Dermis microvascular lymphatic vessel endothelial cell (primary cell): Measurements from ENCODE around the gene CAPN8. TPM values are rescaled to one million over a fixed set of nuclear protein-coding genes. Genes with fewer than 3 reads are reported as not detected.

Experiments
- total RNA-seq: library from RNA; depleted of rRNA; stranded (reverse); fragments of >200 nt; gene quantifications from 2 replicates; pipeline ENCODE4 v1.2.1, GENCODE V29; 2014

CAPN8 gene
- total RNA-seq, 1 donor from 2014 or later, result not detected

Other genes with a start within 250 kb of the CAPN8 start
- 147 and 203 TPM in 2 replicates for gene CAPN2, start 46.8 kb upstream of the CAPN8 start, total RNA-seq
- 12.8 and 26.7 TPM in 2 replicates for gene TP53BP2, start 180.2 kb upstream of the CAPN8 start, total RNA-seq